H9 (cell line): Measurements from ENCODE around the gene PAX8. TPM values are rescaled to one million over a fixed set of nuclear protein-coding genes. Genes with fewer than 3 reads are reported as not detected.

Experiments used
- DNase-seq: peaks from one replicate; pipeline ENCODE4 v3.0.0-alpha.2; 2017
- H2AFZ ChIP-seq: one replicate; pipeline ENCODE4 v1.6.1; 2013; ENCODE audit warnings: mild to moderate bottlenecking, low read length, control low read depth, moderate library complexity
- H2AK5ac ChIP-seq: 2 replicates; pipeline ENCODE4 v1.6.1; 2013; ENCODE audit warnings: low read length, control low read depth, mixed read lengths; ENCODE audit not compliant: insufficient read length
- H2BK120ac ChIP-seq: one replicate; pipeline ENCODE4 v1.6.1; 2013; ENCODE audit warnings: low read depth, mild to moderate bottlenecking, low read length, control low read depth, inconsistent platforms; ENCODE audit not compliant: poor library complexity, severe bottlenecking
- H2BK12ac ChIP-seq: 2 replicates; pipeline ENCODE4 v1.6.1; 2013; ENCODE audit warnings: low read length, control low read depth, mixed read lengths, low read depth; ENCODE audit not compliant: insufficient read length
- H2BK15ac ChIP-seq: 2 replicates; pipeline ENCODE4 v1.6.1; 2013; ENCODE audit warnings: low read depth, low read length, control low read depth
- H2BK20ac ChIP-seq: one replicate; pipeline ENCODE4 v1.6.1; 2013; ENCODE audit warnings: low read depth, mild to moderate bottlenecking, low read length, control low read depth, inconsistent platforms; ENCODE audit not compliant: poor library complexity, severe bottlenecking
- H2BK5ac ChIP-seq: 2 replicates; pipeline ENCODE4 v1.6.1; 2013; ENCODE audit warnings: low read length, control low read depth, mixed read lengths; ENCODE audit not compliant: insufficient read length
- H3K14ac ChIP-seq: 2 replicates; pipeline ENCODE4 v1.6.1; 2013; ENCODE audit warnings: low read length, control low read depth; ENCODE audit not compliant: insufficient read depth
- H3K18ac ChIP-seq: 2 replicates; pipeline ENCODE4 v1.6.1; 2013; ENCODE audit warnings: low read depth, mild to moderate bottlenecking, mixed read lengths, low read length, control low read depth; ENCODE audit not compliant: insufficient read length
- H3K23ac ChIP-seq: 2 replicates; pipeline ENCODE4 v1.6.1; 2013; ENCODE audit warnings: low read length, control low read depth, mixed read lengths, low read depth; ENCODE audit not compliant: insufficient read length
- H3K23me2 ChIP-seq: 2 replicates; pipeline ENCODE4 v1.6.1; 2013; ENCODE audit warnings: low read depth, mild to moderate bottlenecking, mixed read lengths, low read length, control low read depth; ENCODE audit not compliant: insufficient read length, poor library complexity, severe bottlenecking
- H3K27ac ChIP-seq: 2 replicates; pipeline ENCODE4 v1.5.1; 2013; ENCODE audit warnings: low read length, control low read depth, mixed read lengths, low read depth; ENCODE audit not compliant: insufficient read length
- H3K27me3 ChIP-seq: 2 replicates; pipeline ENCODE4 v1.6.1; 2013; ENCODE audit warnings: low read length, control low read depth, inconsistent platforms; ENCODE audit not compliant: insufficient read depth
- H3K4ac ChIP-seq: 2 replicates; pipeline ENCODE4 v1.6.1; 2013; ENCODE audit warnings: low read depth, mild to moderate bottlenecking, control low read depth, inconsistent platforms, low read length, moderate library complexity
- H3K4me1 ChIP-seq: 2 replicates; pipeline ENCODE4 v1.6.1; 2013; ENCODE audit warnings: low read length, control low read depth, inconsistent platforms; ENCODE audit not compliant: insufficient read depth
- H3K4me2 ChIP-seq: 2 replicates; pipeline ENCODE4 v1.6.1; 2013; ENCODE audit warnings: low read length, control low read depth, mixed read lengths; ENCODE audit not compliant: insufficient read length, insufficient read depth
- H3K56ac ChIP-seq: 2 replicates; pipeline ENCODE4 v1.6.1; 2013; ENCODE audit warnings: low read depth, mild to moderate bottlenecking, mixed read lengths, low read length, control low read depth; ENCODE audit not compliant: insufficient read length
- H3K79me1 ChIP-seq: 2 replicates; pipeline ENCODE4 v1.6.1; 2013; ENCODE audit warnings: low read depth, mild to moderate bottlenecking, moderate library complexity, low read length, control low read depth, inconsistent platforms; ENCODE audit not compliant: insufficient read depth, poor library complexity, severe bottlenecking
- H3K79me2 ChIP-seq: 2 replicates; pipeline ENCODE4 v1.6.1; 2013; ENCODE audit warnings: low read length, control low read depth, inconsistent platforms; ENCODE audit not compliant: insufficient read depth
- H3K9ac ChIP-seq: 2 replicates; pipeline ENCODE4 v1.6.1; 2013; ENCODE audit warnings: low read length, control low read depth, mixed read lengths; ENCODE audit not compliant: insufficient read length; ENCODE audit errors: extremely low read depth
- H3K9me3 ChIP-seq: one replicate; pipeline ENCODE4 v1.6.1; 2013; ENCODE audit warnings: low read depth, low read length, inconsistent platforms; ENCODE audit not compliant: control insufficient read depth
- H3T11ph ChIP-seq: one replicate; pipeline ENCODE4 v1.6.1; 2013; ENCODE audit warnings: mild to moderate bottlenecking, low read length, control low read depth, inconsistent platforms
- H4K20me1 ChIP-seq: one replicate; pipeline ENCODE4 v1.6.1; 2013; ENCODE audit not compliant: control insufficient read depth, insufficient read length, insufficient read depth
- H4K5ac ChIP-seq: 2 replicates; pipeline ENCODE4 v1.6.1; 2013; ENCODE audit warnings: low read depth, mild to moderate bottlenecking, mixed read lengths, low read length, control low read depth; ENCODE audit not compliant: insufficient read length
- H4K8ac ChIP-seq: replicated peaks from 2 replicates; pipeline ENCODE4 v1.6.1; 2013; ENCODE audit warnings: low read length, control low read depth, mixed read lengths, low read depth; ENCODE audit not compliant: insufficient read length
- H4K91ac ChIP-seq: 2 replicates; pipeline ENCODE4 v1.6.1; 2013; ENCODE audit warnings: low read depth, mild to moderate bottlenecking, moderate library complexity, mixed read lengths, low read length, control low read depth; ENCODE audit not compliant: insufficient read length
- H3K27ac Mint-ChIP-seq, 3 experiments: 2 replicates in 2 of 3; 3 replicates in 1 of 3; pipeline ENCODE4 v1.8.0; 2020 to 2021; ENCODE audit warnings: mixed read lengths in 3 of 3, mild to moderate bottlenecking in 1 of 3, moderate library complexity in 1 of 3
- H3K27me3 Mint-ChIP-seq: 2 replicates; pipeline ENCODE4 v1.8.0; 2021; ENCODE audit warnings: low read depth, mild to moderate bottlenecking, moderate library complexity, mixed read lengths
- H3K36me3 Mint-ChIP-seq, 3 experiments: 2 replicates in 2 of 3; 3 replicates in 1 of 3; pipeline ENCODE4 v1.8.0; 2020 to 2021; ENCODE audit warnings: low read depth in 3 of 3, mixed read lengths in 3 of 3; ENCODE audit not compliant: insufficient read depth in 1 of 3
- H3K4me1 Mint-ChIP-seq, 2 experiments: 2 replicates each; pipeline ENCODE4 v1.8.0; 2020; ENCODE audit warnings: mixed read lengths in 2 of 2
- H3K4me3 Mint-ChIP-seq, 2 experiments: 2 replicates in 1 of 2; 3 replicates in 1 of 2; pipeline ENCODE4 v1.8.0; 2020 to 2021; ENCODE audit warnings: mild to moderate bottlenecking in 2 of 2, mixed read lengths in 2 of 2, moderate library complexity in 1 of 2
- H3K9me3 Mint-ChIP-seq, 2 experiments: 2 replicates in 1 of 2; 3 replicates in 1 of 2; pipeline ENCODE4 v1.8.0; 2020; ENCODE audit warnings: mild to moderate bottlenecking in 2 of 2, mixed read lengths in 2 of 2, moderate library complexity in 1 of 2
- CTCF ChIP-seq: fragments of 200-600 bp; sonication (generic); conservative IDR thresholded peaks from 3 replicates; pipeline ENCODE4 v1.8.0; 2021; ENCODE audit warnings: antibody characterized with exemption, mild to moderate bottlenecking
- WGBS: extraction: QIAGEN DNeasy Blood & Tissue Kit; methylation state at CpG from one replicate; pipeline ENCODE4 v1.1.7; 2013; ENCODE audit warnings: missing lambda C conversion rate, low lambda C conversion rate, mixed read lengths; ENCODE audit not compliant: insufficient read length; ENCODE audit errors: extremely low coverage; 5-methylcytosine and 5-hydroxymethylcytosine counted together
- total RNA-seq: library from RNA; stranded (reverse); gene quantifications from 2 replicates; pipeline ENCODE4 v1.2.1, GENCODE V29; 2021

PAX8 gene
- total RNA-seq, 1 experiment from 2014 or later: not detected

DNA sequence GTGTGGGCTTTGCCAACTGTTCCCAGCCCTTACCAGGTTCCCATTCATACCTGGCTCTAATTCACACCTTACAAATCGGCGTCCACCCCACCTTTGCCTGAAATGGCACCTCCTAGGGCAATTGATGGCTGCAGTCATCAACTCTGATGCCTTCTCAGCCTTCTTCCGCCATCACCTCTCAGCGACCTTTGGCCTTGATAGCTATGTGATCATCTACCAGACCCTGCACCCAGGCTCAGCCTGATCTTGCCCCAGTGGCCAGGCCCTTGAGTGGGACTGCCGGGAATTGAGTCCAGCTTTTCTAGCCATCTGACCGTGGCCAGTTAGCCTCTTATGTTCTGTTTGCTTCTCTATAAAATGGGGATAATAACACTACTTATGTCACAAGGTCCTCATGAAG is 72.5 kb downstream of the PAX8 start:
- no peaks in the 10 kb centered on the region; a peak in 2 of 5 replicates for H3K9me3 Mint-ChIP-seq
- peaks cover 6 to 9% of the 10 kb centered on the region in 2 experiments; a peak in 3 of 4 replicates for H3K4me1 Mint-ChIP-seq

More for the DNA sequence above, 72.5 kb downstream of the PAX8 start:
- H2BK15ac ChIP-seq: no peak overlapping the region
- H3K9me3 ChIP-seq: no peaks in the 10 kb centered on the region
- H3T11ph ChIP-seq: no peak overlapping the region
- Mint-ChIP-seq H3K27me3 (peaks cover 11% of the 10 kb centered on the region), H3K27ac (no peak overlapping the region), H3K36me3 (no peaks in the 10 kb centered on the region), H3K4me3 (no peak overlapping the region)
- H3K79me2 ChIP-seq: no peaks in the 10 kb centered on the region
- H2BK5ac ChIP-seq: no peak overlapping the region
- H2BK20ac ChIP-seq: no peak overlapping the region
- no peak overlapping the region for H3K27ac ChIP-seq
- H3K79me1 ChIP-seq: no peaks in the 10 kb centered on the region
- H3K56ac ChIP-seq: no peak overlapping the region
- H3K27me3 ChIP-seq: no peaks in the 10 kb centered on the region
- no peaks in the 10 kb centered on the region for H3K23me2 ChIP-seq
- H3K9ac ChIP-seq: no peak overlapping the region
- no peak overlapping the region for H2AFZ ChIP-seq
- no peak overlapping the region for H3K18ac ChIP-seq
- DNase-seq: no peak
- H3K4me1 ChIP-seq: no peaks in the 10 kb centered on the region
- no peak for TF ChIP-seq CTCF
- H3K23ac ChIP-seq: no peak overlapping the region
- H3K4ac ChIP-seq: no peak overlapping the region
- no peak overlapping the region for H4K91ac ChIP-seq
- no peak overlapping the region for H4K8ac ChIP-seq
- H3K14ac ChIP-seq: no peak overlapping the region
- H2BK12ac ChIP-seq: no peak overlapping the region
- WGBS: no CpG with 5 or more reads among the region's 6 CpGs
- no peak overlapping the region for H2BK120ac ChIP-seq
- H2AK5ac ChIP-seq: no peak overlapping the region
- H4K20me1 ChIP-seq: no peaks in the 10 kb centered on the region
- H3K4me2 ChIP-seq: no peak overlapping the region
- H4K5ac ChIP-seq: no peak overlapping the region
